ENCODE measurements around the gene FAAP20.

Gene FAAP20

DNA sequence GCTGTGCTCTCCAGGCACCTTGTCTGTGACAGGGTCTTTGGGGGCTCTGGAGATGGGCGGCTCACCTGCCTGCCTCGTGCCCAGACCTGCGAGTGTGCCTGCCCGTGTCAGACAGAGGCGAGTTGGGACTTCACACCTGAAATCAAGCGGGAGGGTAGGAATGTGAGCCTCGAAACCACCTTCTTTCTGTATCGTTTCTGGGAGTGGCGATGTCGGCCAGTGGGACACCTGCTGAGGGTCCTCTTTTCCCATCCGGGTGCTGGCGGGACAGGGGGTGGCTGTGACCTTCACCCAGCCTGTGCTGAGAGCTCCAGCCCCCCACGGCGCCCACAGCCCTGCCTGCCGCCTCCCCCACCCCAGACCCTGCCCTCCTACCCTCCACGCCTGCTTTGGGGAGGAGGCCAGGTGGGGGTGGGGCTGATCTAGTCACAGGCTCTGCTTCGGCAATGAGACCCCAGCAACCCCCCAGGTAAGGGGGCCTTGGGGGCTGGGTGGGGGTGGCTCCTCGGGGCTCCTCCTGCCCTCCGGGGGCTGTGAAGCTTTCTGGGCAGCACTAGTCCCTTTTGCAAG lies 15.6 kb upstream of the FAAP20 start:
- no peak for DNase-seq

DNA sequence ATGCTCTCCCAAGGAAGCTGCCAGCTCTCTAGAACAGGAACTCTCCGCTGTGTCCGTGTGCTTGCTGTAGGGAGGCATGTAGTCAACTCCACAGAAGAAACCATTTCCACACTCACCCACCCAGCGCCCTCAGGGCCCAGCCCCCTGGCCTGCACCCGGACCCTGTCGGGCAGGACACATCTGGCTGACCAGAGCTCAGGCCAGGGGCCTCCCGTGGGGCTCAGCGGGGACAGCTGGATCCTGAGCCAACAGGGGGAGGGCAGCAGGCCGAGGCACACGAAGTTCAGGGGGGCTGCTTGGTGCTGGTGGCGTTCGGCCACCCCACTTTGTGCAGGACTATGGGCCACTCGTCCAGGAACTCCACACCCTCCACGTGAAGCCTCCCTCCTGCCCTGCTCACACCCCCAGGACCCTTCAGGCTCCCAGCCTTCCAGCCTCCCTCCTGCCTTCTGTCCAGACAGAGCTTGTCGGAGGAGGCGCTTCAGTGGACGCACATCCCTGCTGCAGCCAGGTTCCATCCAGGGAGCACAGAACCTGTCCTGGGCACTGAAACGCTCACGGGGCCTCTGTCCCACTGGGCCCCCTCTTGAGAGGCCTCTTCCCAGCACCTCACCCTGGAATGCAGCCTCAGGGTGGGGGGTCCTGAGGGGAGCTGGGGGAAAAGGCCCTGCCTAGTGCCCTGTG lies 15.0 kb upstream of the FAAP20 start:
- DNase-seq, result no peak

DNA sequence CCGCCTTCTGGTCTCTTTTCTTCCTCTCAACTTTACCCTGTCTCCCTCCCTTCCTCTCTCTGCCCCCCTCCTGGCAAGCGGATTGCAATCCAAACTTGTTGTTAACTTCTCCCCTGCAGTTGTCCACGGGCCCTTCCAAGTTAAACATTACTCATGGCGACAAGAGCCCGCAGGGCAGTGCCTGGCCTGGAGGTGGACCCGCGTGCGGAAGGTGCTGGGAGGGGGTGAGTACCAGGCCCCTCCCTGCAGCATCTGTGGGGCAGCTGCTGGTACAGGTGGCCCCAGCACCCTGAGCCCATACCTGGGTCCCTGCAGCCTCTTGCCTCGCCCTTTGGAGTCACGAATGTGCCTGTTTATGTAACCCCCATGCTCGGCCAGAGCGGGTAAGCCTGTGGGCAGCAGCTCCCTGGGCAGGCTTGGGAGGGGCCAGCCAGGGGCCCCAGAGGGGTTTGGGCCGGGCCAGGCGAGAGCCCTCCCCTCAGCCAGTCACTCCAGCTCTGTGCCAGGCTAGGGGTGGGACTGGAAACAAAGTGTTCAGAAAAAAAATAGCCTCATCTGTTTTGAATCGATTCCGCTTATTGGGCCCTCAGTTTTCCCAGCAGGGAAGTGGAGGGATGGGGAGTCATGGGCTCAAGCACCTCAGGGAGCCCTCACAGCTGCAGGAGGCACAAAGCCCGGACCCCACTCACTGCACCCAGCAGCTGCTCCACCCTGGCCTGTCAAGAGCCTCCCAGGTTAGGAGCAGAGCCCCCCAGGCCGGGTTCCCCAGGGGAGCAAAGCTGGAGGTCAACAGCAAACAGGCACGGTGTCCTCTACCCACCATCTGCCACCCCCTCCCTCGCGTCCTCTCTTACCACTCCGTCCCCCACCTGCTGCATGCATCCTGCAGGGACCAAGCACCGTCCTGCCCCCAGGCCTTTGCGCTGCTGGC lies 14.0 kb upstream of the FAAP20 start:
- DNase-seq, result no peak

DNA sequence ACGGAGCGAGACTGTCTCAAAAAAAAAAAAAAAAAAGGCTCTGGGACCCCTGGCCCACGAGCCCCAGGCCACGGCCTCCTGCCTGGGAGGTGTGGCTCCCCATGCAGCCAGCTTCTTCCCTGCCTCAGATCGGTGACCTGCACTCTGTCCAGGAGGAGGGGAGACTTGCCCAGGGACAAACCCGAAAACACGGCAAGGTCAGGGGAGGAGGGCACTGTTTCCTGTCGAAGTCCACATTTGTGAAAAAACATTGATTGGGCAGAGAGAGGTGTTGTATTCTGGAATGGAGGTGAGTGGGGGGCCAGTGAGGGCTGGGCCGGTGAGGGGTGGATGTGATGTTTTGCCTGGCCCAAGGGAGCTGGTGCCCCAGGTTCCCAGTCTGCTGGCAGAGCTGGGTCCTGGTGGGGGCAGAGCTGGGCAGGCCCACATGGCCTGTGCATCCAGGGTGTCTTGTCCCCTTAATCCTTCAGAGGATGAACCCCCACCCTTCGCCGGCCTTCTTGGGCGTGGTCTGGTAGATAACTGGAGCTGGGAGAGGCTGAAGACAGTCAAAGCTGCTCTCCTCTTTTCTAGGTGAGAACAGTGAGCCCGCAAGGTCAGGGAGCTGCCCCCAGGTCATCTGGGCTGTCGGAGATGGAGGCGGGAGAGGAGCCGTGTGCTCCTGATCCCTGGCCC lies 12.4 kb upstream of the FAAP20 start:
- no peak for DNase-seq

DNA sequence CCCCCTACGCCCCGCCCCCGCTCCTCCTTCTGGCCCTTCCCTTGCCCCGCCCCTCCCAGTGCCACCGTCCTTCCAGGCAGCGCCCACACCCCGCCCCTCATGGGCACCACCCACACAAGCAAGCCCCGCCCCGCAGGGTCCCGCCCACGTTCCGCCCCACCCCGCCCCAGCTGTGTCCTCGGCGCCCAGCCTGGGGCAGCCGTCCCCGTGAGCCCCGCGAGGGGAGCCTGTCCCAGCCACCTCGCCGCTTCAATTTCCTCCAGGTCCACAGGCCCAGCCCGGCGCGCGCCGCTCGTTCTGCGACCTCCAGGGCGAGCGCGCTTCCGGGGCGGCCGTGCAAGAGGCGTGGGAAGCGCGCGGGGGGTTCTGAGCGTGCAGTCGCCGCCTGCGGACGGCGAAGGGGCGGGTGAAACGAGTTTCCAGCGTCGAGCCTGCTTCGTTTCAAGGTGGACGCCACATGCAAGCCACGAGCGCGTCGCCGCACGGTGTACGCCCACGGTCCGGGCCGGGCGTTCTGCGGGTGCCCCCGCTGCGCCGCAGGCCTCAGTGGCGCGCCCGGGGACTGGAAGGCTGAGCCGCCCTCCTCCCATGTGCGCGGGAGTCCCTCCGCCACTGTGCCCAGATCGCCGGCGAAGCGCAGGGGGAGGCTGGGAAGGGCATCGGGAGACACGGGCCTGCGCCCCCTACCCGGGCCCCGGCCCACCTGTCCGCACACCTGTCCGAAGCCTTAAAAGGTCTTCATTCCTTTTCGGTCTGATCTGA lies 10.8 kb upstream of the FAAP20 start:
- DNase-seq, result peak; percentile 91 to 96

DNA sequence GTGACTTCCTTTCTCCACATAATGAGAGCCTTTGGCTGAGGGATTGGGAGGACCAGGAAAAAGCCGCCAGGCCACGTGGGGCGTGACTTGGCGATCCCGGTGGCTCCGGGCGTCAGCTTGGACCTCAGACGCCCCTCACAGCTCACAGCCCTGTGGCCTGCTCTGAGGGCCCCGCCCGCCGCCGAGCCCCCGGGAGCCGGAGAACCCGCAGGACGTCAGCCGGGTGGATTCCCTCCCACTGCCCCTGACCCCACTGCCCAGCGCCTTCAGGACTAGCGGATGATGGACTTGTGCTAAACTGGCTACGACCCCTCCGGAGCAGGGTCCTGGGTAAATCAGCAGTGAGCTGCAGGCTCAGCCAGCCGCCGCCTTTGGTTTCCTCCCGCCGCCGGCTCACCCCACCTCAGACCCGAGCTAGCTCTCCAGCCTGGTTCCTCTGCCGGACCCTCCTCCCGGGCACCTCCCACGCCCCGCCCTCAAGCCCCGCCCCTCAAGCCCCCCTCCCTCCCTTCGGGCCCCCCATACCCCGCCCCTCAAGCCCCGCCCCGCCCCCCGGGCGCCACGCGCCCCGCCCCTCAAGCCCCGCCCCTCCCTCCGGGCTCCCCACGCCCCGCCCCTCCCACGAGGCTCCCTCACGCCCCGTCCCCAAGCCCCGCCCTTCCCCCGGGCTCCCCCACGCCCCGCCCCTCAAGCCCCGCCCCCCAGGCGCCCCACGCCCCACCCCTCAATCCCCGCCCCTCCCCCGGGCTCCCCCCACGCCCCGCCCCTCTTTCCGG lies 10.0 kb upstream of the FAAP20 start:
- peak; percentile 60 to 93 for DNase-seq

DNA sequence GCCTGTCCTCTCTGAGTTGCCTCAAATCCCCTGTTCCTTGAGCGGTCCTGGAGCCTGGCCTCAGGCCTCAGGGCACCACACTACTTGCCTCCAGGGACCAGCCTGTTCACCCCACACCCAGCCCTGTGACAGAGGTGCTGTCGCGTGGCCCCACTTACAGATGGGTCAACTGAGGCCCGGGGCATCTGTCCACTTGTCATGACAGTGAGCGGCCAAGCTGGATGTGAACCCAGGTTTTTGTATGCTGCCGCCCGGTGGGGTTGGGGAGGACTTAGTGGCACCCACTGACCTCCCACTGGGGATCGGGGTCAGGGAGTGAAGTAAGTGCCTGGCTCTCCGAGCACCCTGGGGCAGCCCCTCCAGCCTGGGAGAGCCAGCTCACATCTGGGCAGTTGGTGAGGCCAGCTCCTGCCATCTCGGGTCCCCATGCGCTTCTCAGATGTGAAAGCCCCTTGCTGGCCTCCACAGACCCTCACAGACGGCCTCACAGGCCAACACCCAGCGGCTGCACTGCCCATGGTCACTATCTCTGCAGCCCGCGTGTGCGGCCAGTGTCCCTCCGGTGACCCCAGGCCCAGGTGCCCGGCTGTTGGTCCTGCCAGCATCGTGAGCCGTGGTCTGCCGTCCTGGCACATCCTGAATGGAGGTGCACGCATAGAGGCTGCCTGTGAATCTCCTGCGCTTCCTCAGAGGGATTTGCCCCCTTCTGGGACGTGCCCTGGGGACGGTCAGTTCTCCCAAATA lies 9.3 kb upstream of the FAAP20 start:
- no peak for DNase-seq

DNA sequence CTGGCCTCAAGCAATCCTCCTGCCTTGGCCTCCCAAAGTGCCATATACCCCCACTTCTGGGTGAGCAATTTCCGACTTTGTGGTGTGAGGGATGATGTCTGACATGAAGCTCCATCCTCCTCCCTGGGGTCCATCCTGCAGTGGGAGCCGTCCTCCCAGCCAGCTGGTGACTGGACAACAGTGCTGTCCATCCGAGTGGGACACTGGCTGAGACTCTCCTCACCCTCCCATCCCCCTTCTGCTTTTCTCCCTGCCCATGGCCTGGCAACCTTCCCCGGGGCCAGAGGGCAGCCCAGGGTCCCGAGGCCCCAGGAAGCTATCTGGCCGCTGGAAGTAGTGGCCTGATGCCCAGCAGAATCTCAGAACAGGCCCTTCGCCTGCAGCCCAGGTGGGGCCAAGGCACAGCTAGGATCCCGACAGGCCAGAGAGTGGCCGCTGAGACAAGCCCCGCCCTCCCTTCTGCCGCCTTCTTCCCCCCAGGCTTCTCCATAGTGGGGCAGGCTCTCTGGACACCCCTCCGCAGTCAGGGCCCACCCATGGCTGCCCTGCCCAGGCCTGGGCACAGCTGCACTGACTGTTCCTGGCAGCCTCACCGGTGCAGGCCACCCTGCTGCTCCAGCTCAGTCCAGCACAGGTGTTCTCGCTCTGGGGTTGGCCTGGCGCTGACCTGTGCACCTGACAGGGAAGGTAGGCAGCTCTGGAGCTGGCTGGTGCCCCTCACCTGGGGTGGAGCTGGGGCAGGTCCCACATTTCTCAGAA lies 8.4 kb upstream of the FAAP20 start:
- DNase-seq, result no peak

DNA sequence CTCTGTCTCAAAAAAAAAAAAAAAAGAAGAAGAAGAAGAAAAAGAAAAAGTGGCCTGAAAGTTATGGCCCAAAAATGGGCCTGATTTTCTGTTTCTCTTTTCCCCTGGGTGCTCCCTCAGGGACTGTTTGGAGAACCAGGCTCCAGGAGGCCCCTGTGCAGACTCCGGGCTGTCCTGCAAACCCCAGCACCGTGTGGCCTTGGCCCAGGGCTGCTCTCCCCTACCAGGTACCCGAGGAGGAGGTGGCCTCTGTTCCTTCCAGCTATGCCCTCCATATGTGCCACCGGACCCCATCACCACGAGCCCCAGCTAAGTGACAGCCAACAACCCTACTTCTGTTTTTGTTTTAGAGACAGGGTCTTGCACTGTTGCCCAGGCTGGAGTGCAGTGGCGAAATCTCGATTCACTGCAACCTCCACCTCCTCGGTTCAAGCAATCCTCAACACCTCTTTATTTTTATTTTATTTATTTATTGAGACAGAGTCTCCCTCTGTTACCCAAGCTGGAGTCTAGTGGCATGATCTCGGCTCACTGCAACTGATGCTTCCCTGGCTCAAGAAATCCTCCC lies 7.5 kb upstream of the FAAP20 start:
- no peak for DNase-seq

DNA sequence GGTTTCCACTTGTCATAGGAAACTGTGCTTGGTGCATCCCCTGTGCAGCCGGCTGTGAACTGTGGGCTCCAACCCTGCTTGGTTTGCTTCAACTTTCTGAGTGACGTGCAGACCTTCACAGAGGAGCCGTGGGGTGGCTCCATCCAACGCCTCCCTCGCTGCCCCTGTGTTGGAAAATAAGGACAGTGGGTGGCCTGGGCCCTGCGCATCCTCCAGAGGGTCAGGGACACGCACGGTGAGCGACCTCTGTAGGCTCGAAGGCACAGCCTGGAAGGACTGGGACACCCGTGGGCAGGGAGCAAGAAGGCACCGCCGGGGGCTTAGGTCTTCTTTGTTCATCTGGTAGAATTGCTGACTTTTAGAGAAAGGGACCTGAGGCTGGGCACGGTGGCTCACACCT lies 6.5 kb upstream of the FAAP20 start:
- DNase-seq, result no peak

DNA sequence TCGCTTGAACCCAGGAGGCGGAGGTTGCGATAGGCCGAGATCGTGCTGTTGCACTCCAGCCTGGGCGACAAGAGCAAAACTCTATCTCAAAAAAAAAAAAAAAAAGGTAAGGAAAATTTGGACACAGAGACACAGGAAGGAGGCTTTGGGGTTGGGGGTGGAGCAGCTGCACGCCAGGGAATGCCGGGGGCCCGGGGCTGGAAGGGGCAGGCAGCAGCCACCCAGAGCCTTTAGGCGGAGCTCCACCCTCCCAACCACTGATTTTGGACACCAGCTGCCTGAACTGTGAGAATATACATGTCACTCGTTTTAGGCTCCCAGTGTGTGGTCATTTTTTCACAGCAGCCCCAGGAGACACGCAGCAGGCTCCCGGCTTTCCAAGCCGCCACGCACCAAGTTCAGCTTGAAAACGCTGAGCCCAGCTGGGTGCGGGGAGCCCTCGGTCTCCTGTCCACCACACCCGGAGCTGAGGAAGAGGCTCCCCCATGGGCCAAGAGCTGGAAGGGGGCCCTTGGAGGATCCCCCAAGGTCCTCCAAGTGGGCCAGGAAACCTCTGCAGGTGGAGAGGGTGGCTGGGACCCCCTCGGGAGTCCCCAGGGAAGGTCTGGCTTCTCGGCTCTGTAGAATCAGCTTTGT lies 5.9 kb upstream of the FAAP20 start:
- no peak for DNase-seq

DNA sequence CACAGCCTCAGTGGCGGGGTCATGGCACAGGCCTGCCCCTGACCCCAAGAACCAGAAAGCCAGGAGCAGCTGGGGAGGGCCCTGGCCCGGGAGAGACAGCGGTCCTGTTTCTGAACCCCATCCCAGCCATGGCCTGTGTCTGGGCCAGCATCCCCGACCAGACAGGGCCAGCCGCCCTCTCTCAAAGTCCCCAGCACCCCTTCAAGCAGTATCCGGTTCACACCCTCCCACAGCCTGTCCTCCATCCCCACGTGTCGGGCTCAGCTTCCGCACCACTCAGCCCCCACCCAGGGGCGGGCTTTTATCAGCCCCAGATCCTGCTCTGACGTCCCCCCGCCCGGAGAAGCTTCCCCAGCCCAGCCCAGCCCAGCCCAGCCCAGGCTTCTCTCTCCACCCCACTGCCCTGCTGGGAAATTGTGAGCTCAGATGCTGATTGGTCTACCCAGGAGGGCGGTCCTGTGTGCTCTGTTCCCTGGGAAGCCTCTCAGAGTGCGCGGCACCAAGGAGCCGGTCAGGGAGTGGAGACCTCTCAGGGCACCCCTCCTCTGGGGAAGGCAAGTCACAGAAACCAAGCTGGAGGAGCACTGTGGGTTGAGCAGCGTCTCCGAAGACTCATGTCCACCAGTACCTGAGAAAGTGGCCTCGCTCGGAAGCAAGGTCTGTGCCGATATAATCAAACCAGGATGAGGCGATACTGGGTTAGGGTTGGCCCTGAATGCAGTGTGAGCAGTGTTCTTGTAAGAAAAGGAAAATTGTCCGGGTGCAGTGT lies 4.7 kb upstream of the FAAP20 start:
- DNase-seq, result peak; percentile 47 to 91

DNA sequence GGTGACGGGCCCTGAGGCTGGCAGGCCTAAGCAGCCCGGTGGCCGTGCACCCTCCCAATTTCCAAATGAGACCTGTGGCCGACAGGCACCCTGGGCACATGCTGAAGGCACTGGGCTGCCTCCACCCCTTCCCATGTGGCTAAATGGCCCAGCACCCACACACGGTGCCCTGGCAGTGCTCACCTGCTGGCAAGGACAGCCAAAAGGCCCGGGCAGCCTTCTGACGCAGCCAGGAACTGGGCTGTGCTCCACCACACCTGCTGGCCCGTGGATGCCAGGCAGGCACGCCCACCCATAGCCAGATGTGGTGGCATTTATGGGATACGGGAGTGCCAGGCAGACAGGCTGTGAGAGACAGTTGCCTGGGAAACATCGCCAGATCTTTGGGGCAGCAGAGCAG lies 4.0 kb upstream of the FAAP20 start:
- DNase-seq, result no peak

DNA sequence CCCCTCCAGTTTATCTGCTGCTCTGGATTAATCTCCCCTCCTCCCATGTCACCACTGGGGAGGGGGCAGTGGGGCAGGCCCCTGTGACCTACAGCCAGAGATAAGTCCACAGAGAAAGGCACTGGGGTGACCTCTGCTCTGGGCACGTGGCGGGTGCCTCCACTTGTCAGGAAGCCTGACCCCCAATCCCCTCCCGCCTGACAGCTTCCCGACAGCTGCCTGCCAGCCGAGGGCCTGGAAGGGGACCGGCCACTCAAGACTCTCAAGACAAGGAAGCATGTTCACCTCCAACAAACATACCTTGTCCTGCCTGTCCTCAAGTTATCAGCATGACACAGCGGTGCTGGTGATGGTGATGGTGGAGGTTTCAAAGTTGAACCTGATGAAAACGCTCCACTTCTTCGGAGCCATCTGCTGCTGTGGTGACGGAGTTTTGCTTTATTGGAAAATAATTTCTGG lies 3.2 kb upstream of the FAAP20 start:
- DNase-seq, result no peak

DNA sequence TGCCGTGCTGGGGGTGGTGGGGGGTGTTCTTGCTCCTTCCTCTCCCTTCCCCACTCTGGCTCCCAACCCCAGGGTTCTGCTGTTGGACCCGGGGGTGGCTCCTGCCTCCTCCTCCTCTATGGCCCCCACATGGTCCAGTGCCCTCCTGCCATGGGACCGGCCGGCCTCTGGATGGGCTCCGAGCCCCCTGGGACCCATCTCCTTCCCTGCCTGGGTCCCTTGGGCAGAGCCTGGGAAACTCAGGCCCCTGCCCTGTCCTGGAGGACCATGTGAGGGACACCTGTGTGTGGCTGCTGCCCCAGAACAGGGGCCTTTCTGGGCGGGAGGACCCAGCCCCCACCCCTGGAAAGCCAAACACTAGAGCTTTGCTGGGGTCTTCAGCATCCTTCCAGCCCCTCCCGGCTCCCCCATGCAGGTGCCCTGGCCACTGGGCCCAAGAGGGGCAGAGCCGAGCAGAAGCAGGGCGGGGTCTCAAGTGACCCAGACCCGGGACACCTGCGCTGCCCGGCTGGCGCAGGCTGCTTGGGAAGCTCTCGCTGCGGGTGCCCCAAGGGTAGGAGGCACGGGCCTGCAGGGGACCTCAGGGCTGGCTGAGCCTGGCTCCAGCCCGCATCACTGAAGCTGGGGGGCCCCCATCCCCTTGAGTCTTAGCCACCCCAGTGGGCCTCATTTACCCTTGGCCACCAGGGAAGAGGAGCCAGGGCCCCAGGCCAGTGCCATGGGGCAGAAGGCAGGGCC lies 2.5 kb upstream of the FAAP20 start:
- DNase-seq, result no peak

DNA sequence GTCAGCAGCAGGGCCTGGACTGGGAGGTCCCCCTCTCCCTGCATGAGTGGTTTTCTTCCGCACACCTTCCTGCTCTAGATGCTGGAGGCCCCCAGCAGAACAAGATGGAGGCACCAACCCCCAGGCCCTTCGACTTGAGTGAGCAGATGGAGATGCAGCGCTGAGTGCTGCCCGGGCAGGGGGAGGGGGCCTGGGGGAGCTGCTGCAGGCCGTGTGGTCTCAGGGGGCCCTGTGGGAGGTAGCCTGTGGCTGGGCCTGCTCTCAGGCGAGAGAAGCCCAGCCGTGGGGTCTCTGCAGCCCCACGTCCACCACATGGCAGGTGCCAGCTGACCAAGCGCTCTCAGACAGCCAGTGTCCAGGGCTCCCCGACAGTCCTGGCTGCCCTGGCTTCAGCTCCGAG lies 1.2 kb upstream of the FAAP20 start:
- no peak for DNase-seq

DNA sequence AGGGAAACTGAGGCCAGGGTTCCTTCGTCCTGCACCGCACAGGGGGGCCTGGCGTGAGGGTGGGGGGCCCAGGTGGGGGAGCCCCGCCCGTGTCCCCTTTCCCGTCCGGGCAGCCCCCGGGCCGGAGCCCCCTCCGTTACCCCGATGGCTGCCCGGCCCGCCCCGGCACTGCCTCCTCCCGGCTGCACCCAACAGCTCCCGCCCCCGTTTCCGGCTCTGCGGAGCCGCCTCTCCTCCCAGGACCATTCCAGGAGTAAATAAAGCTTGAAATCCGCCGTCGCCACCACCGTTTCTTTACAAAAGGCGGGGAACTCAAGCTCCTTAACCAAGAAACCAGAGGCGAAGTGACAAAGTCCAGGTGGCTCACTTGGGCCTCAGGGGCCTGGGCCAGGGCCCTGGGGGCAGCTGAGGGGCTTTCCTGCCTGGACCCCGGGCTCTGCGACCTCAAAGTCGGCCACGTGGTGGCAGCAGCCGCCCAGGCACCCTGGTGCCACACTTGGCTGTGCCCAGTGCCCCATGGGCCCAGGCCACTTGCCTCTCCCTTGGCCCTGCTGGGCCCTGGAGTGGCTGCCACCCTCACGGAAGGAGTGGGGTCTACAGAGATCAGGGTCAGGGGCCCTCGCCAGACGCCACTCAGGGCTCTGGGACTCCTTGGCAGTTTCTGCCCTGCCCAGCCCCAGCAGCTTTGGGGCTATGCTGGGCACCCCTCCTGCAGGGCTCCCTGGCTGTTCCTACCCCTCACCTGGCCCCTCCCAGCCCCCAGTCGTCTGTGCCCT lies 514 bp upstream of the FAAP20 start:
- DNase-seq, result peak; percentile 62 to 97
